A673 (cell line): Measurements from ENCODE around the gene ATP10A.

Source experiments
- EZH2 ChIP-seq: fragments of 200-600 bp; sonication (generic); IDR thresholded peaks from 2 replicates; pipeline ENCODE4 v1.6.1; 2017; ENCODE audit warnings: borderline replicate concordance, low read depth, mild to moderate bottlenecking, mixed read lengths, antibody characterized with exemption, low read length; ENCODE audit not compliant: poor library complexity, severe bottlenecking
- TF ChIP-seq, protein P1 (sequence below): fragments of 300-800, 200-600 bp; sonication (generic); conservative IDR thresholded peaks from 2 replicates; pipeline ENCODE4 v1.5.1; 2017; ENCODE audit warnings: low read depth, mild to moderate bottlenecking, antibody characterized with exemption, low read length, moderate library complexity, mixed read lengths

DNA sequence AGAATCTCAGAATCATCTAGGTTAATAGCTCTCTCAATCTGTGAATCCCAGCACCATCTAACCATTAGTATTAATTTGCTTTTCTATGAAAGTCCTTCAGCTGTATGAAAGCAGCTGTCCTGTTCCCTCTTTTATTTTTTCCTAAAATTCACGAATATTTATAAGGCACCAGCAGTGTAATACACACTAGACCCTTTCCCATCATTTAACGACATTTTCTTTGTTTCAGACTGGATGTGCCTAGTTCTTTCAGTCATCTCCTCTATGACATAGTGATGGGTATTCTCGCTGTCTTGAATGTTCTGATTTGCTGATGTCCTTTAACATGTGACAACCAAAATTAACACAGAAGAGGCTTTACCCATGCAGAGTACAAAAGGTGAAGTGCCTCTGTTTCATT is 48.9 kb upstream of the ATP10A start:
- TF ChIP-seq EZH2 = no peak
- TF ChIP-seq, protein P1, sequence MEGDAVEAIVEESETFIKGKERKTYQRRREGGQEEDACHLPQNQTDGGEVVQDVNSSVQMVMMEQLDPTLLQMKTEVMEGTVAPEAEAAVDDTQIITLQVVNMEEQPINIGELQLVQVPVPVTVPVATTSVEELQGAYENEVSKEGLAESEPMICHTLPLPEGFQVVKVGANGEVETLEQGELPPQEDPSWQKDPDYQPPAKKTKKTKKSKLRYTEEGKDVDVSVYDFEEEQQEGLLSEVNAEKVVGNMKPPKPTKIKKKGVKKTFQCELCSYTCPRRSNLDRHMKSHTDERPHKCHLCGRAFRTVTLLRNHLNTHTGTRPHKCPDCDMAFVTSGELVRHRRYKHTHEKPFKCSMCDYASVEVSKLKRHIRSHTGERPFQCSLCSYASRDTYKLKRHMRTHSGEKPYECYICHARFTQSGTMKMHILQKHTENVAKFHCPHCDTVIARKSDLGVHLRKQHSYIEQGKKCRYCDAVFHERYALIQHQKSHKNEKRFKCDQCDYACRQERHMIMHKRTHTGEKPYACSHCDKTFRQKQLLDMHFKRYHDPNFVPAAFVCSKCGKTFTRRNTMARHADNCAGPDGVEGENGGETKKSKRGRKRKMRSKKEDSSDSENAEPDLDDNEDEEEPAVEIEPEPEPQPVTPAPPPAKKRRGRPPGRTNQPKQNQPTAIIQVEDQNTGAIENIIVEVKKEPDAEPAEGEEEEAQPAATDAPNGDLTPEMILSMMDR = no peak
